Measurements from ENCODE around the gene PTDSS2. TPM values are rescaled to one million over a fixed set of nuclear protein-coding genes. Genes with fewer than 3 reads are reported as not detected.

PTDSS2 gene
- total and polyA plus RNA-seq, 9 of the 15 experiments (the other 6 are each of a cell fraction or from before 2014, with no cell fraction given) = 0.45 to 53.9 (median 17.2) TPM

GRCh38 chr11:518463-519202 lies 68.6 kb downstream of the PTDSS2 start (continued):
- TF ChIP-seq RERE (CRISPR knock-in tag; IDR thresholded peaks at IDR 0.05; ENCODE audit: borderline replicate concordance) (no peak), ATF1 (CRISPR knock-in tag; IDR thresholded peaks at IDR 0.05) (no peak), ATF1 (tag; IDR thresholded peaks at IDR 0.05) (peak; percentile 79), ZNF24 (IDR thresholded peaks at IDR 0.05) (peak; percentile 58; the same call in 1 of the 2 replicates), ZNF668 (CRISPR knock-in tag; IDR thresholded peaks at IDR 0.05) (no peak), ZSCAN32 (CRISPR knock-in tag; IDR thresholded peaks at IDR 0.05) (no peak), PML (IDR thresholded peaks at IDR 0.05; ENCODE audit: low read length) (no peak), NFIX (CRISPR knock-in tag; IDR thresholded peaks at IDR 0.05; ENCODE audit: low read depth) (no peak), ZNF212 (CRISPR knock-in tag; IDR thresholded peaks at IDR 0.05) (no peak), MBD2 (IDR thresholded peaks at IDR 0.05; ENCODE audit: borderline replicate concordance, low read depth) (0 out of 2 replicates have a peak, but pooled peaks have one; percentile 28), SMC3 (conservative IDR thresholded peaks at IDR 0.05; ENCODE audit: insufficient read depth, low read depth, low read length) (peak; percentile 91), KLF6 (CRISPR knock-in tag; IDR thresholded peaks at IDR 0.05; ENCODE audit: borderline replicate concordance) (no peak), ZBTB17 (CRISPR knock-in tag; IDR thresholded peaks at IDR 0.05) (peak; percentile 44; the same call in 1 of the 2 replicates), IFI16 (CRISPR knock-in tag; IDR thresholded peaks at IDR 0.05) (no peak), XRCC3 (IDR thresholded peaks at IDR 0.05) (no peak), ZNF512 (tag; IDR thresholded peaks at IDR 0.05) (no peak), TRIM24 (IDR thresholded peaks at IDR 0.05) (peak; percentile 19 to 29; a peak in 2 of 4 replicates)
- TF ChIP-seq, protein P1, sequence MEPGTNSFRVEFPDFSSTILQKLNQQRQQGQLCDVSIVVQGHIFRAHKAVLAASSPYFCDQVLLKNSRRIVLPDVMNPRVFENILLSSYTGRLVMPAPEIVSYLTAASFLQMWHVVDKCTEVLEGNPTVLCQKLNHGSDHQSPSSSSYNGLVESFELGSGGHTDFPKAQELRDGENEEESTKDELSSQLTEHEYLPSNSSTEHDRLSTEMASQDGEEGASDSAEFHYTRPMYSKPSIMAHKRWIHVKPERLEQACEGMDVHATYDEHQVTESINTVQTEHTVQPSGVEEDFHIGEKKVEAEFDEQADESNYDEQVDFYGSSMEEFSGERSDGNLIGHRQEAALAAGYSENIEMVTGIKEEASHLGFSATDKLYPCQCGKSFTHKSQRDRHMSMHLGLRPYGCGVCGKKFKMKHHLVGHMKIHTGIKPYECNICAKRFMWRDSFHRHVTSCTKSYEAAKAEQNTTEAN (CRISPR knock-in tag; IDR thresholded peaks at IDR 0.05) = no peak
- TF ChIP-seq, protein P2, sequence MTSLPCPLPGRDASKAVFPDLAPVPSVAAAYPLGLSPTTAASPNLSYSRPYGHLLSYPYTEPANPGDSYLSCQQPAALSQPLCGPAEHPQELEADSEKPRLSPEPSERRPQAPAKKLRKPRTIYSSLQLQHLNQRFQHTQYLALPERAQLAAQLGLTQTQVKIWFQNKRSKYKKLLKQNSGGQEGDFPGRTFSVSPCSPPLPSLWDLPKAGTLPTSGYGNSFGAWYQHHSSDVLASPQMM (CRISPR knock-in tag; IDR thresholded peaks at IDR 0.05) = no peak
- TF ChIP-seq, protein P3, sequence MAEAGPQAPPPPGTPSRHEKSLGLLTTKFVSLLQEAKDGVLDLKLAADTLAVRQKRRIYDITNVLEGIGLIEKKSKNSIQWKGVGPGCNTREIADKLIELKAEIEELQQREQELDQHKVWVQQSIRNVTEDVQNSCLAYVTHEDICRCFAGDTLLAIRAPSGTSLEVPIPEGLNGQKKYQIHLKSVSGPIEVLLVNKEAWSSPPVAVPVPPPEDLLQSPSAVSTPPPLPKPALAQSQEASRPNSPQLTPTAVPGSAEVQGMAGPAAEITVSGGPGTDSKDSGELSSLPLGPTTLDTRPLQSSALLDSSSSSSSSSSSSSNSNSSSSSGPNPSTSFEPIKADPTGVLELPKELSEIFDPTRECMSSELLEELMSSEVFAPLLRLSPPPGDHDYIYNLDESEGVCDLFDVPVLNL (CRISPR knock-in tag; IDR thresholded peaks at IDR 0.05; ENCODE audit: low read depth) = no peak
